ENCODE data around the gene RFX8. TPM values are rescaled to one million over a fixed set of nuclear protein-coding genes. Genes with fewer than 3 reads are reported as not detected.
A peak's percentile ranks its signal among the peaks of the same experiment; 100 is the strongest.
"Not testable (repeated sequence)": the region's sequence is repeated elsewhere in the genome, so short reads cannot be mapped to it uniquely, and the experiment has no call there.

RFX8 gene
- total RNA-seq, 2 donors from 2014 or later: 0.45 to 0.48 TPM

DNA sequence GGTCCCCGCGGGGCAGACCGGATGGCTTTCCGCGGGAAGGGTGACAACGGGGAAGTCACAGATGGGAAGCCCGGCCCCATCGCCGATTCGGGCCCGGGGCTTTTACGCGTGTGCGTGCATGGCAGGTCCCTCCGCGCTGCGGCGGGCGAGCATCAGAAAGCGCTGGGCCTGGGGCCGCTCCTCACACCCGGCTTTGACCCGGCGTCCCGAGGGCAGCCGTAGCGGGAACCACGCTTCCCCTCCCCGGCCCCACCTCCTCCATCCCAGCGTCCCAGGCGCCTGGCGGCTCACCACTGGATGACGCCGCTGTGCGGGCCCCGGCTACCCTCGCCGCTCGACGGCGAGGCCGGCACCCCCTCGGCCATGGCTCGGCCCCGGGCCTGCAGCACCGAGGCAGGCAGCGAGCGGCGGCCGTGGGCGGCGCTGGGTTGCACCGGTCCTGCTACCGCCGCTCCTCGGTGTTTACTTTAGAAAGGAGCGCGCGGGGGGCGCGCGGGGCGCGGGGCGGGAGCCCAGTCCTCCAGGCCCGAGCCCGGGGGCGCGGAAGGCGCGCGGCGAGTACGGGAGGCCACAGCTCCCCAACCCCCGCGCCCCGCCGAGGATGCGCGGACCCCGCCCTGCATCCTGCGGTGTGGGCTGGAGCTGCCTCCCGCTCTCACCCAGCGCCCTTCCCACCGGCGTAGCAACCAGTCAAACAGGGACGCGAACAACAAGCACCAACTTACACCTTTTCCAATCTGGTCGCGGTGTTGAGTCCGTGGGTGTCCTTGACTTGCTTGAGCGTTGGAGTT is 806 bp downstream of the RFX8 start:
- peaks cover 4% of the 10 kb centered on the region for H3K4me1 Mint-ChIP-seq
- H3K9me3 Mint-ChIP-seq: no peaks in the 10 kb centered on the region
- H3K36me3 Mint-ChIP-seq (ENCODE audit: low read depth): no peaks in the 10 kb centered on the region
- peak; percentile 62 for ATAC-seq (replicated peaks)
- no peak overlapping the region for H3K27ac Mint-ChIP-seq
- no peaks in the 10 kb centered on the region for H3K27me3 Mint-ChIP-seq
- H3K4me3 Mint-ChIP-seq: peak overlapping the region; percentile 69

DNA sequence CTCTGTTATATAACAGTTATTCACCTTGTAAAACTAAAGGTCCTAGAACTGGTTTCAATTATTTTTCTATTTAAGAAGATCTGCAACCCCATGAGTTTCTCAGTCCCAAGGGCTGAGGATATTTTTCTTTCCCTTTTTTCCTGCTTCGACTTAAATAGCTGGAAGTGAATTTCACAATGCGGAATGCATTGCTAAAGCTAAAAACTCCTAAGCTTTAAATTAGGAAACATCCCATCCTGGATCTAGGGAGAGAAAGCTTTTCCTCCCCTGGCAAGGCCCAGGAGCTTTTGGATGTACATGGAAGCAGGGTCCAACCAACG is 1.4 kb downstream of the RFX8 start:
- ATAC-seq (replicated peaks): no peak
- H3K4me3 Mint-ChIP-seq: peak overlapping the region; percentile 67
- no peak overlapping the region for H3K27ac Mint-ChIP-seq
- H3K4me1 Mint-ChIP-seq: peaks cover 4% of the 10 kb centered on the region
- H3K27me3 Mint-ChIP-seq: no peaks in the 10 kb centered on the region
- no peaks in the 10 kb centered on the region for H3K36me3 Mint-ChIP-seq (ENCODE audit: low read depth)
- H3K9me3 Mint-ChIP-seq: no peaks in the 10 kb centered on the region

DNA sequence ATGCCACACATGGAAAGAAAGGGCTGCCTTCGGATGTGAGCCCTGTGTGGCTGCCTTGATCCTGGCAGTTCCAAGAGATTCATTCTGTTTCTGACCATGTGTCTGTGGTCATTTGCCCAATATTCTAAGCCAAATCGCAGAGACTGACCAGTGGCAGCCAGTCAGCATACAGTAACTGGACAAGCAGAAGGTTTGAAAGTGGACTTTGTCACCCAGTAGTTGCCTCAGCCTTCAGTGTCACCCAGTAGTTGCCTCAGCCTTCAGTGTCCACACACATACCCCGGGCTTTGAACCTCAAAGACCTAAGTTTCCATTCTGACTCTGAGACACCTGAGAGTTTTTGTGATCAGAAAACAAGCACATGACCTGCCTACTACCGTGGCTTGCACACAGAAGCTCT is 5.0 kb downstream of the RFX8 start:
- ATAC-seq (replicated peaks): no peak
- H3K36me3 Mint-ChIP-seq (ENCODE audit: low read depth): no peaks in the 10 kb centered on the region
- H3K9me3 Mint-ChIP-seq: no peaks in the 10 kb centered on the region
- no peaks in the 10 kb centered on the region for H3K27me3 Mint-ChIP-seq
- no peak overlapping the region for H3K4me3 Mint-ChIP-seq
- H3K4me1 Mint-ChIP-seq: no peaks in the 10 kb centered on the region
- H3K27ac Mint-ChIP-seq: no peak overlapping the region

DNA sequence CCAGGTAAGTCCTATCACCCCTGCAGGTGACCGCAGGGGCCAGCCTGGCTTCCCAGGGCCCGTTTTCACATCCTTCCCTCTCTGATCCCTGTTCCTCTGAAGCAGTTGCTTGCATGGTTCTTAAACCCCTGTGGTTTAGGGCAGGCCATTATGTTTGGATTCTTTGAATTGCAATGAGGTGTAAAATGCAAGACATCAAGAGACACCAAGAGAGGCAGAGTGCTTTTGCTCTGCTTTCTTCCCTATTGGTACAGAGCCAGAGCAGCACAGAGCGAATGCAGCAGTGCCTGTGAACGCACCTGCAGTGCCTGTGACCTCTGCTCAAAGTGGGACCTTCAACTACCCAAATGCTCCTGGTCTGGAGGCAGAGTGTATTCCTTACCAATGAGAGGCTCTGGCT is 7.6 kb downstream of the RFX8 start:
- Mint-ChIP-seq H3K4me1 (no peaks in the 10 kb centered on the region), H3K4me3 (no peak overlapping the region), H3K36me3 (ENCODE audit: low read depth) (no peaks in the 10 kb centered on the region), H3K9me3 (no peaks in the 10 kb centered on the region), H3K27ac (no peak overlapping the region), H3K27me3 (no peaks in the 10 kb centered on the region)
- no peak for ATAC-seq (replicated peaks)

DNA sequence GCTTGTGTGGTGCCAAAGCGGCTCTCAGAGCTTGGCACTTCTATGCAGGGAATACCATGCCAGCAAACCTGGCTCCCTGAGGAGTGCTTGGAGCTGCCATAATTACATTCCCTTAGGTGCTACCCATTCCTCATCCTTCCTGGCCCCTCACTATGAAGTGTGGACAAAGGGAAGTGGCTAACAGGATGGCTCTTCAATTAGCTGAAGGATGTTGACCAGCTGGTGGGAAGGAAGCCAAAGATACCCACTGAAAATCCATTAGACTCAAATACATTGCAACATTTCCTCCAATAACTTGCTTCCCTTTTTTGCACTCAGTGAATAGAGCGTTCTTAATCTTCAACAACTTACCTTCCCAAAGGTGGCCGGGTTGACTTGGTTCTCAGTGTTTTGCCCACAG is 8.5 kb downstream of the RFX8 start:
- Mint-ChIP-seq H3K4me1 (no peaks in the 10 kb centered on the region), H3K27me3 (no peaks in the 10 kb centered on the region), H3K27ac (no peak overlapping the region), H3K4me3 (no peak overlapping the region), H3K36me3 (ENCODE audit: low read depth) (no peaks in the 10 kb centered on the region), H3K9me3 (no peaks in the 10 kb centered on the region)
- no peak for ATAC-seq (replicated peaks)

DNA sequence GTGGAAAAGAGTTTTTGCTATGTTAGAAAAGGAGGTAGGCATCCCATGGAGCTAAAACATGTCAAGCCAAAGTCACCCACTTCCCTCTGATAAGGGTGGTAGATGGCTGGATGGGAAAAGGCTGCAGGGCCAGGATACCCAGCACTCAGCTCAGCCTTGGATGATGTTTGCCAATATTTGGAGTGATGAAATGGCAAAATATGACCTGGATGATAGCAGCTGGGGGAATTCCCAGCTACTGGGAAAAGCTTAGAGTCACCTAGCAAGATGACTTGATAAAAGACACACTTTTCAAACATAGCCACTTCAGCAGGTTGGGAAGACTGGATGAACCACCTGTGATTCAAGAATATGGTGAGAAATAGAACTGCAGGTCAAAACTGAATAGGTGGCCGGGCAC is 10.1 kb downstream of the RFX8 start:
- Mint-ChIP-seq H3K27ac (no peak overlapping the region), H3K36me3 (ENCODE audit: low read depth) (no peaks in the 10 kb centered on the region), H3K9me3 (no peaks in the 10 kb centered on the region), H3K4me1 (no peaks in the 10 kb centered on the region), H3K4me3 (no peak overlapping the region), H3K27me3 (no peaks in the 10 kb centered on the region)
- ATAC-seq (replicated peaks): no peak

DNA sequence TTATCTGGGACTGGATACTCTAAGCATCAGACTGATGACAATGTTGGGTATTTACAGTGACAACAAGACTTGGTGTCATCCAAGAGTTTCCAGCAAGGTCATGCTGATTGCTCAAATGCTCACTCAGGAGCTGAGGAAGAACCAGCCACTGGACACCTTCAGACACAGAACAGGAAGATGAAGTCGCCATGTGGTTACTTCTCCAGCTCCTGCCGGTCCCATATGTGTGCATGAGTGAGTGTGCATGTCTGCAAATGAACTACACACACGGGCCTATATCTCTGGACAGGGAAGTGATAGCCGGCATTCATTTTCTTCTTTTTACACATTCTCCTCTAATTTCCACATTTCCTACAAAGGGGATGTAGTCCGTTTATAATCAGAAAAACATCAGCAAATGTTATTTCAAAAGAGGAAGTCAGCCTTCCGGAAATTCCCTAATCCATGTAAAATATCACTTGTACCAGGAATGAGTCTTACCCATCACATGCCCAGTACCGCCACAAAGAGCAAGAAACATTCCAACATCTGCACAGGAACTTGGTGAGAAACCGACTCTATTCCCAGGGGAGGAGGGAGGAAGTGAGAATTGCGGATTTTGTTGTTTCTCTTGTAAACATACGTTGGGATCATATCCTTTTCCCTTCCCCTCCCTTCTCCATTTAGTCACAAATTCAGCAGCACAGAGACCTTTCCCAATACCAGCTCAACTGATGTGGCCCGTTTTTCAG is 10.8 kb downstream of the RFX8 start:
- no peaks in the 10 kb centered on the region for H3K4me1 Mint-ChIP-seq
- no peaks in the 10 kb centered on the region for H3K9me3 Mint-ChIP-seq
- no peak overlapping the region for H3K4me3 Mint-ChIP-seq
- H3K36me3 Mint-ChIP-seq (ENCODE audit: low read depth): no peaks in the 10 kb centered on the region
- no peak overlapping the region for H3K27ac Mint-ChIP-seq
- H3K27me3 Mint-ChIP-seq: no peaks in the 10 kb centered on the region
- ATAC-seq (replicated peaks): no peak

DNA sequence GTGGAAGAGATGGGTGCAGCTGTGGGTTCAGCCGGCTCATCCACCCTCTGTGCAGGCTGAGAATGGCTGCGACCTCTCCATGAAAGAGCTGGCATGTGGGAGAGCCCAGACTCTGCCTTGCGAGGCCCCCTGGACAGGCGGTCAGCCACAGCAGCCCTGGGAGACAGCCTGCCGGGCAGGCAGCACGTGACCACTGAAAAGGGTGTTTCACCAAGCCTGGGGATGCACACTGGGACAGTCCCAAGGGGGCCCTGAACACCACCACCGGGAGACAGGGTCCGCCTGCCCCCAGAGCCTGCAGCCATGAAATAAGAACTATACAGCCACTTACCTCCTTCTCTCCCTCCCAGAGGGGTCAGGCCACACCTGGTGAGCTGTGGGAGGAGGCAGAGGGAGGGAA is 11.5 kb downstream of the RFX8 start:
- H3K27me3 Mint-ChIP-seq: no peaks in the 10 kb centered on the region
- no peaks in the 10 kb centered on the region for H3K4me1 Mint-ChIP-seq
- H3K4me3 Mint-ChIP-seq: no peak overlapping the region
- no peaks in the 10 kb centered on the region for H3K9me3 Mint-ChIP-seq
- no peak for ATAC-seq (replicated peaks)
- no peaks in the 10 kb centered on the region for H3K36me3 Mint-ChIP-seq (ENCODE audit: low read depth)
- no peak overlapping the region for H3K27ac Mint-ChIP-seq

DNA sequence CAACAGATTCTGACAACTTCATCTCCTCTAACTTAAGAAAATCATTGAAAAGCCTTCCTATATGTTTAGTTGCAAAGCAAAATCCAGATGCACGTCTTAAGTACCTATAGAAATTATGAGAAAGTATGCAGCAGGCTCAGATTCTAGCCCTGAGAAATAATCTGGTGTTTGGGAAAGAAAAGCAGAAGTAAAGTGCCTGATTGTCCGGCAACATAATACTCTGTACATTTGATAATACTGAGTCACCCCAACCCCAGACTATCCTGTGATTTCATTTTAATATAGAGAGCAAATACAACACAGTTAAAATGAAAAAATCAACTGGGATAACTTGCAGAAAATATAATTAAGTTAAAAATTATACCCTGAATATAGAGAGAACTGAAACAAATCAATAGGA is 13.5 kb downstream of the RFX8 start:
- no peaks in the 10 kb centered on the region for H3K36me3 Mint-ChIP-seq (ENCODE audit: low read depth)
- H3K4me3 Mint-ChIP-seq: no peak overlapping the region
- no peaks in the 10 kb centered on the region for H3K4me1 Mint-ChIP-seq
- no peak for ATAC-seq (replicated peaks)
- H3K27me3 Mint-ChIP-seq: no peaks in the 10 kb centered on the region
- no peak overlapping the region for H3K27ac Mint-ChIP-seq
- no peaks in the 10 kb centered on the region for H3K9me3 Mint-ChIP-seq

DNA sequence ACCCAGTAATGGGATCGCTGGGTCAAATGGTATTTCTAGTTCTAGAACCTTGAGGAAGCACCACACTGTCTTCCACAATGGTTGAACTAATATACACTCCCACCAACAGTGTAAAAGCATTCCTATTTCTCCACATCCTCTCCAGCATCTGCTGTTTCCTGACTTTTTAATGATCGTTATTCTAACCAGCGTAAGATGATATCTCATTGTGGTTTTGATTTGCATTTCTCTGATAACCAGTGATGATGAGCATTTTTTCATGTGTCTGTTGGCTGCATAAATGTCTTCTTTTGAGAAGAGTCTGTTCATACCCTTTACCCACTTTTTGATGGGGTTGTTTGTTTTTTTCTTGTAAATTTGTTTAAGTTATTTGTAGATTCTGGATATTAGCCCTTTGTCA is 20.5 kb downstream of the RFX8 start:
- H3K36me3 Mint-ChIP-seq (ENCODE audit: low read depth); H3K4me3 Mint-ChIP-seq; H3K27me3 Mint-ChIP-seq: not testable (repeated sequence)

DNA sequence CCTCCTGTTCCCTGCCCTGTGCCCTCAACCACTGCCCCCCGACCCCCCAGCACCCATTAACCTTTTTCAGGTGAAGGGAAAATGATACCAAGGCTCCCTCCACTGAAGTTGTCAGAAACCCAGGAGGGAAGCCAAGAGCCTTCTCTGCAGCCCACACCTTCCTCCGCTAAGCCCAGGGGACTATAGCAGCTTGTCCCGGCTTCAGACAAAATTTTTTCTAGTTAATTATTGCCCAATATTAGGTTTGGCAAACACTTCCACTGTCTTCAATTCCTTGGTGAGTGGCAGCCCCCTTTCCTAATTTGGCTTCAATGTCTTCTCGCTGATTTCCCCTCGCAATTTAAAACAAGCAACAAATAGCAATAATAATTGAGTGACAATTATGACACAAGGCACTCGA is 23.9 kb downstream of the RFX8 start:
- Mint-ChIP-seq H3K4me1 (peaks cover 7% of the 10 kb centered on the region), H3K9me3 (no peaks in the 10 kb centered on the region), H3K27ac (no peak overlapping the region), H3K27me3 (no peaks in the 10 kb centered on the region), H3K36me3 (ENCODE audit: low read depth) (no peaks in the 10 kb centered on the region), H3K4me3 (no peak overlapping the region)
- ATAC-seq (replicated peaks): no peak

More for the DNA sequence above, 20.5 kb downstream of the RFX8 start:
- not testable (repeated sequence) for ATAC-seq (replicated peaks); H3K27ac Mint-ChIP-seq; H3K4me1 Mint-ChIP-seq; H3K9me3 Mint-ChIP-seq

DNA sequence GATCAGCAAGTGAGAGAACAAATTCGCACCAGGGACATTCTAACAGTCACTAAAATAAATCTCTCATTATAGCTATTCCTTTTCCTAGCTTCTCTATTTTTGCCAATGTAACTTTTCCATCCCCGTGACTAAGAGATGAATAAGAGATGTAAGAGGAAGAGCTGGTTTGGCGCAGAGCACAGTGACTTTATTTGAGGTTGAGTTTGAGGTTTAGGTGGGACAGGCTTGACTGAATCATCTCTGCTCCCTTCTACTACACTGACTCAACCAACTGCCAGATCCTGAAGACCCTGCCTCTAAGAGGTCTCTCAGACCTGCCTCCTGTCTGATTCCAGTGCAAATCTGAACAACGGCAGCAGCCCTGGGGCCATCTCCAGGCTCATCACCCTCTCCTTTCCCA is 28.0 kb downstream of the RFX8 start:
- H3K27ac Mint-ChIP-seq: no peak overlapping the region
- peak; percentile 91 for ATAC-seq (replicated peaks)
- H3K4me1 Mint-ChIP-seq: peaks cover 14% of the 10 kb centered on the region
- no peak overlapping the region for H3K4me3 Mint-ChIP-seq
- H3K9me3 Mint-ChIP-seq: peaks cover 4% of the 10 kb centered on the region
- H3K27me3 Mint-ChIP-seq: no peaks in the 10 kb centered on the region
- no peaks in the 10 kb centered on the region for H3K36me3 Mint-ChIP-seq (ENCODE audit: low read depth)

DNA sequence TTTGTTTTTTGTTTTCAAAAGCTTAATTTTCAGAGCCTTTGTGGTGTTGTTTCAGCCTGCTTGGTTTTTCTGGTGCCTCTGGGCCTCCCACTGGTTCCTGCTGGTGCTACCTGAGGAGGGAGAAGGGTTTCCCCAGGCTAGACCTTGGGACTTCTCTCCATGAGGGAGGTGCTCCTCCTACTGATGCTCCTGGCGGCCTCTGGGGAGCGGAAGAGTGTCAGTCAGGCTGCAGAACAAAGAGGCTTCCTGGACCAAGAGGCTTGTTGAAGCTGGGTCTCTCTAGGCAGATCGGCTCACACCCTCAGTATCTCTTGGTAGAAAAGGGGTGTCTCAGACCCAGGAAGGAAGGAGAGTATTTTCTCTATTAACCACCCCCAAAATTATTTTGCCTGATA is 32.2 kb downstream of the RFX8 start:
- ATAC-seq (replicated peaks): no peak
- no peaks in the 10 kb centered on the region for H3K36me3 Mint-ChIP-seq (ENCODE audit: low read depth)
- H3K27ac Mint-ChIP-seq: no peak overlapping the region
- peaks cover 4% of the 10 kb centered on the region for H3K9me3 Mint-ChIP-seq
- H3K27me3 Mint-ChIP-seq: no peaks in the 10 kb centered on the region
- peaks cover 17% of the 10 kb centered on the region for H3K4me1 Mint-ChIP-seq
- H3K4me3 Mint-ChIP-seq: no peak overlapping the region

DNA sequence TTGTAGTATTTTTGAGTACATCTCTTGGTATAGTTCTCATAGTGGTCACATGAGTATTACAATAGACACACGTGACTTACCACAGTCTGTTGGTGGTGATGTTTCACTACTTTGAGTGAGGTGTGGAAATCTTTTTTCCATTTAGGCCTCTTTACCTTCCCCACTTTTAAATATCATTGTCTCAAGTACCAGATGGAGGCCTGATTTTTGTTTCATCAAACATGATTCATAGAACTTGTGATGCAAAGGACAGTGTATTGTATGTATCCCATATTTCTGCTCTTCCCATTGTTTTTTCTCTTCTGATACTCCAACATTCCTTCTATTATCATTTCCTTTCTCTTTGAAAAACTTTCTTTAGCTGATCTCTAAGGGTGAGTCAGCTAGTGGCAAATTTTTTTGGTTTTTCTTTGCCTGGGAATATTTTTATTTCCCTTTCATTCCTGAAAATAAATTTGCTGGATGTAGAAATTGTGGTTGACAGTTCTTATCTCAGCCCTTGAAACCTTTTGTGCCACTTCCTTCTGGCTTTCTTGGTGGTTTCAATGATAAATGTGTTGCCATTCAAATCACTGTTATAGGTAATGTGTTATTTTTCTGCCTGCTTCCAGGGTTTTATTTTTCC is 32.8 kb downstream of the RFX8 start:
- peak overlapping the region; percentile 49 for H3K27ac Mint-ChIP-seq
- peak; percentile 34 for ATAC-seq (replicated peaks)
- peaks cover 4% of the 10 kb centered on the region for H3K9me3 Mint-ChIP-seq

DNA sequence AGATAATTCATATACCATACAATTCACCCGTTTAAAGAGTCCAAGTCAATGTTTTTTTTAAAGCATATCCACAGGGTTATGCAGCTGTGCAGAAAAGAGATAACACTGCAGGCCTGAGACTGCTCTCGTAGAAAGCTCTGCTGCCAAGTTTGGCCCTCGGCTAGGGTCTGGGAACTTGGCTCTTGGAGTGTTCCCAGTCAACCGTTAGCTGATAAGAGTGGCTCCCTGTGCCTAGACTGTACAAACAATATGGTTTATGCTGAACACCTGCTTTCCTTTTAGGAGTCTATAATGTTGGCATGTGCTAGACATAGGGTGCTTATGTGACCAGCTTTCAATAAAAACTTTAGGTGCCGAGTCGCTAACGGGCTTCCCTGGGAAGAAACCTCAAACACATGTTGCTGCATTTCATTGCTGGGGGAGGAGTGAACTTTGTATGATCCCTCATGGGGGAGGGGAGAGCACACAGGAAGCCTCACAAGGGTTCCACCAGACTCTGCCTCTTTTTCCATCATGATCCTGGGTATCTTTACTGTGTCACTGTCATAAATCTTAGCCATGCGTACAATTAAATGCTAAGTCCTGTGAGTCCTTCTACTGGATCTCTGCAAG is 34.7 kb downstream of the RFX8 start:
- Mint-ChIP-seq H3K27me3 (peaks cover 4% of the 10 kb centered on the region), H3K9me3 (peaks cover 3% of the 10 kb centered on the region), H3K27ac (no peak overlapping the region), H3K4me1 (peaks cover 10% of the 10 kb centered on the region), H3K36me3 (ENCODE audit: low read depth) (no peaks in the 10 kb centered on the region), H3K4me3 (no peak overlapping the region)
- ATAC-seq (replicated peaks): no peak

More for the DNA sequence above, 32.8 kb downstream of the RFX8 start:
- H3K36me3 Mint-ChIP-seq (ENCODE audit: low read depth): no peaks in the 10 kb centered on the region
- H3K27me3 Mint-ChIP-seq: peaks cover 4% of the 10 kb centered on the region
- H3K4me1 Mint-ChIP-seq: peaks cover 17% of the 10 kb centered on the region
- H3K4me3 Mint-ChIP-seq: no peak overlapping the region
